Measurements from ENCODE around the gene DDIT3.
"Not testable (repeated sequence)": the region's sequence is repeated elsewhere in the genome, so short reads cannot be mapped to it uniquely, and the experiment has no call there.

DDIT3 gene, protein sequence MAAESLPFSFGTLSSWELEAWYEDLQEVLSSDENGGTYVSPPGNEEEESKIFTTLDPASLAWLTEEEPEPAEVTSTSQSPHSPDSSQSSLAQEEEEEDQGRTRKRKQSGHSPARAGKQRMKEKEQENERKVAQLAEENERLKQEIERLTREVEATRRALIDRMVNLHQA

GRCh38 chr12:57520053-57520818 is at the start of gene DDIT3:
Gene DDIT3 (minus strand): TSS chr12:57520514. CDS start chr12:57517406, 3,108 bp downstream.
- peak; percentile 99 for DNase-seq (ENCODE audit: low spot score)

- DNase-seq (ENCODE audit: low spot score): no peak
Observed at GRCh38 chr12:57569858-57570257, 49.5 kb upstream of the DDIT3 start.

GRCh38 chr12:57568838-57569237 is 48.5 kb upstream of the DDIT3 start:
- DNase-seq (ENCODE audit: low spot score): no peak

- no peak for DNase-seq (ENCODE audit: low spot score)
Observed at GRCh38 chr12:57564178-57564740, 43.9 kb upstream of the DDIT3 start.

DNA sequence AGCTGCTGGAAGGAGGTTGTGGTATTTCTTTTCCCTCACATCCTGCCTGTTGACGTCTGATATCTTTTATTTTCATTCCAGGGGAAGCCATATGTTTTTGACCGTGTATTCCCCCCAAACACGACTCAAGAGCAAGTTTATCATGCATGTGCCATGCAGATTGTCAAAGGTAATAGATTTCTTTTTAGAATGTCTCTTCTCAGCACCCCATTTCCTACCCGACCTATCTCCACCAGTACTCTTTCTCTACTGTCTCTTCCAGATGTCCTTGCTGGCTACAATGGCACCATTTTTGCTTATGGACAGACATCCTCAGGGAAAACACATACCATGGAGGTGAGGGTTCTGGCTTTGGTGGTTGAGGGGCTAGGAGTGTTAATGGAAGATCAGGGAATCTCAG is 43.0 kb upstream of the DDIT3 start:
- no peak for DNase-seq (ENCODE audit: low spot score)

GRCh38 chr12:57561117-57561516 is 40.8 kb upstream of the DDIT3 start:
- DNase-seq (ENCODE audit: low spot score): not testable (repeated sequence)

DNA sequence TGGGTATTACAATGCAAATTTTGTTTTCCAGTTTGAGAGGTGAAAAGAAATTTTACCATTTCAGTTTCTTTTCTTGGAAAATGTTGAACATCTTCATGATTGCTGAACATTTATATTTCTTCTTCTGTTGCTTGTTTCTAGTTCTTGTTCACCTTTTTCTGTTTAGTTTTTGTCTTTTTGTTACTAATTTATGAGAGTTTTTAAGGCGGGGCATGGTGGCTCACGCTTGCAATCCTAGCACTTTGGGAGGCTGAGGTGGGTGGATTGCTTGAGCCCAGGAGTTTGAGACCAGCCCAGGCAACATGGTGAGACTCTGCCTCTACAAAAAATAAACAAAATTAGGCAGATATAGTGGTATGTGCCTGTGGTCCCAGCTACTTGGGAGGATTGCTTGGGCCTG is 40.2 kb upstream of the DDIT3 start:
- DNase-seq (ENCODE audit: low spot score): no peak

- DNase-seq (ENCODE audit: low spot score): no peak
Observed at GRCh38 chr12:57558864-57559263, 38.5 kb upstream of the DDIT3 start.

GRCh38 chr12:57554897-57555296 is 34.6 kb upstream of the DDIT3 start:
- DNase-seq (ENCODE audit: low spot score): no peak

DNA sequence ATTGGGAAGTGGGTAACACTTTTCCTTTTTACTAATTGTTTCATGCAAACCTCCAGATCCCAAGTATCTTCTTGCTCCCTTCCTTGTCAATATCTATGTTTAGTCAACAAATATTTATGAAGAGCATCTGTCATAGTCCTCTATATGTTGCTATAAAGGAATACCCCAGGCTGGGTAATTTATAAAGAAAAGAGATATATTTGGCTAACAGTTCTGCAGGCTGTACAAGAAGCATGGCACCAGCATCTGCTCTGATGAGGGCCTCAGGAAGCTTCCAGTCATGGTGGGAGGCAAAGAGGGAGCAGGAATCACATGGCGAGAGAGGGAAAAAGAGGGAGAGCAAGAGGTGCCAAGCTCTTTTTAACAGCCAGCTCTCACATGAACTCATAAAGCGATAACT is 34.1 kb upstream of the DDIT3 start:
- DNase-seq (ENCODE audit: low spot score): no peak

GRCh38 chr12:57553343-57554202 is 33.3 kb upstream of the DDIT3 start:
- no peak for DNase-seq (ENCODE audit: low spot score)

- no peak for DNase-seq (ENCODE audit: low spot score)
Observed at GRCh38 chr12:57552835-57553313, 32.6 kb upstream of the DDIT3 start.

- DNase-seq (ENCODE audit: low spot score): no peak
Observed at GRCh38 chr12:57552306-57552651, 32.0 kb upstream of the DDIT3 start.

DNA sequence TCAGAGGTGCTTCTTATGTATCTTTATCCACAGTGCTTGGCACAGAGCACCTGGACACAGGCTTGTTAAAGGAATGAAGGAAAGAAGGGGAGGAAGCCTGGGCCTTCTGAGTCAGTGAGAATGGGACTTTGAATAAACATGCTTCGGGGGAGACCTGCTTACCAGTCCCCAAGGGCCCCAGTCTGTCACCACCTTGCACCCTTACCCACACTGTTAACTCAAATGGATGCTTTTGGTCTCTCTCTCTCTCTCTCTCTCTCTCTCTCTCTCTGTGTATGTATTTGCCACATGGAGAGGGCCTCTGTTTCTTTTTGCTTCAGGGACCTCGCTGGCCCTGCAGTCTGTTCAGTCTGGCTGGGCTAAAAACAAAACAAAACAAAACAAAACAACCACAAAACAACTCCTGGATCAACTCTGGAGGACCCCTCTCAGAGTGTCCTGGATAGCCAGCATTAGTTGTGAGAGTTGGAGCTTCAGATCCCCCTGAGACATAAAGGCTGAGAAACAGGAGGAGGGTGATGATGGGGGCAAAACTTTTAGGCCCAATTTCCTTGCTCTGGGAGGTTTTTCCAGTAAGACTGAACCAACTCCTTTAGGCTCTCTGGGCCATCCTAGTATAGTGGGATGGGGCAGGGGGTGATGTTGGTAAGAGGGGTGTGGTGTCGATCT is 31.5 kb upstream of the DDIT3 start:
- no peak for DNase-seq (ENCODE audit: low spot score)

- DNase-seq (ENCODE audit: low spot score): no peak
Observed at GRCh38 chr12:57550641-57551549, 30.6 kb upstream of the DDIT3 start.

- peak; percentile 49 for DNase-seq (ENCODE audit: low spot score)
Observed at GRCh38 chr12:57549909-57550640, 29.8 kb upstream of the DDIT3 start, which contains the start of gene KIF5A. Gene KIF5A (plus strand): TSS chr12:57550044. CDS start chr12:57550272, 228 bp downstream.

DNA sequence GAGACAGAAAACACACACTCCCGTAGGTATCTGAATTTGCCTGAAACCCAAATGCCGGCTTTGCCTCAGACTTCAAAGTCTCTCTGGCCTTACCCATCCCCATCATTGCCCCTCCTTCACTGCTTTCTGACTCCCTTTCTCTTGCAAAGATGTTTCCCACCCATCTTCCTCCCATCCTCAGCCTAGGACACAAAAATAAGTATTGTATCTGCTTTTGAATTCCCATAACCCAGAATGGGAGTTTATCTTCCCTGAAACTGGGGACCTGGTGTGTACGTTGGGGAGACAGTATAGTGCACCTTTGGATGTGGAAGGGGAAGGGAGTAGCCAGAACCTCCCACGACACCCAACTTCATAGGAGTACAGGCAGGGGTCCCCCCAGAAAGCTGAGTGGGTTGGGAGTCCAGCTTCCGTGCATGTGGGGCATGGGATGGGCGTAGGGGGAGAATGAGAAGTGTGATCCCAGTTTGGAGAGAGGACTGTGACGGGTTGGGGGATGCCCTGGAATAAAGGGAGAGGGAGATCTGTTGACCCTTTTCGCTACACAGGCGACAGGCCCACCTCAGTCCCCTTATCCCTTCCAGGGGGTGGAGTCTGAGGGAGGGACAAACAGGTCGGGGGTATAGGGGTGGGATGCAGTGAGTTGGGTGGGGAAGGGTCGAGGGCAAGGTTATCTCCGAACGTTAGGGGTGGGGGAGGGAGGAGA is 29.0 kb upstream of the DDIT3 start:
- DNase-seq (ENCODE audit: low spot score): no peak

DNA sequence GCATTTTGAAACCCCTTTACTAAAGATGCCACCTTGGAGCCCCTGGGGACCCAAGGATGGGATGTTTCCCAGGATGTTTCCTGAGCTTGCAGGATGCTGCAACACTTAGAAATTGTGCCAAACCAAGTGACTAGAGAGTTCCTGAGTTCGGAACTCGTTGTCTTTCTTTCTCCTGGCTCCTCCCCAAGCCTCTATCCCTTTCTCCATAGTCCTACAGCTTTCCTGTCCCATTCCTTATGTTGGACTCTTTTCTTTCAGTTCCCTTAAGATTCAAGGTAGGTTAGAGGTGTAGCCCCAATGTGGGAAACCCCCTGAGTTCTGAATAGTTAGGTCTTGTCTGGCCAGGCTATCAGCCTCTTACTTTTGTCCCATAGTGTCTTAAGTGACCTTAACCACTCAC is 28.2 kb upstream of the DDIT3 start:
- no peak for DNase-seq (ENCODE audit: low spot score)

DNA sequence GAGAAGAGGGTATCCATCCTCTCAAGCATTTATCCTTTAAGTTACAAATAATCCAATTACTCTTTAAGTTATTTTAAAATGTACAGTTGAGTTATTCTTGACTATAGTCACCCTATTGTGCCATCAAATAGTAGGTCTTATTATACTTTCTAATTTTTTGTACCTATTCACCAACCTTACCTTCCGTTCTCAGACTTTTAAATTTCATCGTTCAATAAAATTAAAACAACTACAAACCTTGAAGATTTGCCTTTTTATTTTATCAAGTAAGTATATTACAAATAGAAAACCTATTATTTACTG is 27.6 kb upstream of the DDIT3 start:
- DNase-seq (ENCODE audit: low spot score): no peak
